Stimulated activated CD8-positive, alpha-beta memory T cell treated with anti-CD3 and anti-CD28 coated beads, Interleukin-4, amount 100 ng/mL, for 4 hours (primary cell): ENCODE results near the gene MESD.
A peak's percentile ranks its signal among the peaks of the same experiment; 100 is the strongest.
"Not testable (repeated sequence)": the region's sequence is repeated elsewhere in the genome, so short reads cannot be mapped to it uniquely, and the experiment has no call there.

Experiments
- DNase-seq, 2 donors: peaks; one replicate each; pipeline ENCODE4 v3.0.0-alpha.2; 2020; ENCODE audit warnings: low read depth in 2 of 2, low spot score in 1 of 2

MESD gene

DNA sequence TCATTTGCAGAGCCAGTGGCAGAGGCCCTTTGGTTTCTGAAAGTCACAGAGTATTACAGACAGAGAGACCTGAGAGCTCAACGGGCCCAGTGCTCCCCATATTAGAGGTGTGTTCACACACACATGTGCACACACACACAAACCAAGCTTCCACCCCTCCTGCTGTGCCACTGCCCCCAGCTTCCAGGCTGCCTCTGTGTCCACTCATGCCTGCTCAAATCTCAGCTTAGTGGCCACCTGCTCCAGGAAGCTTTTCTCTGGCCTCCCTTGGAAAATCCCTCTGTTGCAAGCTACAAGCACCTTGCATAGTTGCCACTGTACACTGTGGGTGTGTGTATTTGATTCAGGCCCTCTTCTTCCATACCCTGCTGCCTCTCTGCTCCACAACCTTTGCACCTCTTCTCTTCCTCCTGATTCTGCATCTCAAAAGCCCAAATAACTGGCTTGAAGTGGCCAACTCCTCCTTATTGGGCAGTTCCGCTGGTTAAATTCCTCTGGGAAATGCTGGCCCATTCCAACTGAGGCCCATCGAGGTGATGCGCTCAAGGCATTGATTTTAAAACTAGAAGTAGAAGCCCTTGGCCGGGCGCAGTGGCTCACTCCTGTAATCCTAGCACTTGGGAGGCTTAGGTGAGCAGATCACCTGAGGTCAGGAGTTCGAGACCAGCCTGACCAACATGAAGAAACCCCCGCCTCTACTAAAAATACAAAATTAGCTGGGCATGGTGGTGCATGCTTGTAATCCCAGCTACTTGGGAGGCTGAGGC, 23.0 kb downstream of the MESD start:
- no peak for DNase-seq

DNA sequence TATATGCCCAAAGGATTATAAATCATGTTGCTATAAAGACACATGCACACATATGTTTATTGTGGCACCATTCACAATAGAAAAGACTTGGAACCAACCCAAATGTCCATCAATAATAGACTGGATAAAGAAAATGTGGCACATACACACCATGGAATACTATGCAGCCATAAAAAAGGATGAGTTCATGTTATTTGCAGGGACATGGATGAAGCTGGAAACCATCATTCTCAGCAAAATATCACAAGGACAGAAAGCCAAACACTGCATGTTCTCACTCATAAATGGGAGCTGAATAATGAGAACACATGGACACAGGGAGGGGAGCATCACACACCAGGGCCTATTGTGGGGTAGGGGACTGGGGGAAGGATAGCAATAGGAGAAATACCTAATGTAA, 24.2 kb downstream of the MESD start:
- DNase-seq, result not testable (repeated sequence)

DNA sequence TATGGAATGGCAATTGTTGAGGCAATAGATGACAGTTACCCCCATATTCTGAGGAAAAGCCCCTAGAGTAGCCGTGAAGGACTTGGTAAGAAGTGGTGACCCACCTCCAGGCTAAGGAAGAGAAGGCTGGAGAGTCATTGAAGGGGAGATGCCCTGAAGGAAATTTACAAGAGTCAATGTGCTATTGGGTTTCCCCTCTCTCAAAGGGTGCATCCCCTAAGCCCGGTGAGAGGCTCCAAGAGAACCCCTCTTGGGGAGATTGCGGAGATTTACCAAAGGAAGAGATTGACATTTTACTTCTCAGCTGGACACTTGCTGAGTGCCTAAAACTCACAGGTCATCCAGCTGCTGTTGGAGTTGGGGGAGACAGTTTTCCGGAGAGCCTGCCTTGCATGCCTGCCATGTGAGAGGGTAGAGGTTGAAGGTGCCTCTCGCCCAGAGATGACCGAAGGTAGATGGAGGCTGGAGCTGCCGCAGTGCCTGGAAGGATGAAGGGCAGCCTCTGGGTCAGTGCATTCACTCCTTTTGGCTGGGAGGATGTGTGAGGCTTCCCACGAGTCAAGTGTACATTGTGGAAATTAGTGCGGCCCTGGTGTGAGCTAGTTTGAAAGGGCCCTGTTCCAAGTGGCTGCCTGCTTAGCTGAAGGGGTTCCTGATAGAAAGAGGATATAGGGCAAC, 30.7 kb downstream of the MESD start:
- DNase-seq, result no peak

DNA sequence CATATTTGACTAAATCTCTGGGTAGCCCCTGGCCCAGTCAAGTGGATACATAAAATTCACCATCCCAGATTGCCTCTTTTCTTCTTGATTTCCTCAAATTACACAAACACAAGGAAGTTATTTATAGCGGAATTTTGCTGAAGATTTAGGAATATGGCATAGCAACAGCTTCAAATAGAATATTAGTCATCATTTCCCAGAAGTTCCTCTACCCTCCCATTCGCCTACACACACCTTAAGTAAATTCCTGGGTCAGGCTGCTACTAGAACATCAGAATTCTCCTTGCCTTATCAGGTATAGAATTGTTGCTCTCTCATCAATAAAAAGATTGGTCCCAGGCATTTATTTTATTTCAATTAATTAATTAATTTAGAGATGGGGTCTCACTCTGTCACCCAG, 31.6 kb downstream of the MESD start:
- no peak for DNase-seq

DNA sequence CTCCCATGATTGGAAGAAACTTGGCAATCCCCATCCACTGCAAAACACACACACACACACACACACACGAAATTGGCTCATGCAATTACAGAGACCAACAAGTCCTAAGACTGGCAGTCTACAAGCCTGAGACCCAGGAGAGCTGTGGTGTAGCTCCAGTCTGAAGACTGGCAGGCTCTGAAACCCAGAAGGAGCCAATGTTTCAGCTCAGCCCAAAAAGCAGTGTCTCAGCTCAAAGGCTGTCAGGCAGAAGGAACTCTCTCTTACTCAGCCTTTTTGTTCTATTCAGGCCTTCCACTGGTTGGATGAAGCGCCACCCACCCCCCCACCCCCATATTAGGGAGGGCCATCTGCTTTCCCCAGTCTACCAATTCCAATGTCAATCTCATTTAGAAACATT, 32.1 kb downstream of the MESD start:
- no peak for DNase-seq

DNA sequence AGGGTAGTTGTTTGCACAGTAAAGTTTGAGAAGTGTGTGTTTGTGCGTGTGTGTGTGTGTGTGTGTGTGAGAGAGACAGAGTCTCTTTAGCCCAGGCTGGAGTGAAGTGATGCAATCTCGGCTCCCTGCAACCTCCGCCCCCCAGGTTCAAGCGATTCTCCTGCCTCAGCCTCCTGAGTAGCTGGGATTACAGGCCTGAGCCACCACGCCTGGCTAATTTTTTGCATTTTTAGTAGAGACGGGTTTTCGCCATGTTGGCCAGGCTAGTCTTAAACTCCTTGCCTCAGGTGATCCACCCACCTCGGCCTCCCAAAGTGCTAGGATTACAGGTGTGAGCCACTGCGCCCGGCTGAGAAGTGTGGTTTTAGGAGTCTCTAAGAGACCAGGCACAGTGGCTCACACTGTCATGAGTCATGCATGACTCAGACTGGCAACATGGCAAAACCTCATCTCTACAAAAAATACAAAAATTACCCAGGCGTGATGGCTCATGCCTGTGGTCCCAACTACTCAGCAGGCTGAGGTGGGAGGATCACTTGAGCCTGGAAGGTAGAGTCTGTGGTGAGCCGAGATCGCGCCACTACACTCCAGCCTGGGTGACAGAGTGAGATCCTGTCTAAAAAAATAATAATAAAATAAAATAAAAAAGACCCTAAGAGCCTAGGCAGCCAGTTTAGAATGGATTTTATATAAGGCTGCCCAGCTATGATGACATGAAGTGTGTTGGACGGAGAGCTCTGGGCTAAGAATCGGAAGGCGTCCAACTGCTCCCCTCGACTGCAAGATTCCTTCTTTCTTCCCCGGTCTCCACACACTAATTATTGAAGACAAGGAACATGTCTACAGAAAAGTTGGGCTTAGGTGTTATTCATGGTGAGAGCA, 33.8 kb downstream of the MESD start:
- DNase-seq, result peak; percentile 14 to 34

DNA sequence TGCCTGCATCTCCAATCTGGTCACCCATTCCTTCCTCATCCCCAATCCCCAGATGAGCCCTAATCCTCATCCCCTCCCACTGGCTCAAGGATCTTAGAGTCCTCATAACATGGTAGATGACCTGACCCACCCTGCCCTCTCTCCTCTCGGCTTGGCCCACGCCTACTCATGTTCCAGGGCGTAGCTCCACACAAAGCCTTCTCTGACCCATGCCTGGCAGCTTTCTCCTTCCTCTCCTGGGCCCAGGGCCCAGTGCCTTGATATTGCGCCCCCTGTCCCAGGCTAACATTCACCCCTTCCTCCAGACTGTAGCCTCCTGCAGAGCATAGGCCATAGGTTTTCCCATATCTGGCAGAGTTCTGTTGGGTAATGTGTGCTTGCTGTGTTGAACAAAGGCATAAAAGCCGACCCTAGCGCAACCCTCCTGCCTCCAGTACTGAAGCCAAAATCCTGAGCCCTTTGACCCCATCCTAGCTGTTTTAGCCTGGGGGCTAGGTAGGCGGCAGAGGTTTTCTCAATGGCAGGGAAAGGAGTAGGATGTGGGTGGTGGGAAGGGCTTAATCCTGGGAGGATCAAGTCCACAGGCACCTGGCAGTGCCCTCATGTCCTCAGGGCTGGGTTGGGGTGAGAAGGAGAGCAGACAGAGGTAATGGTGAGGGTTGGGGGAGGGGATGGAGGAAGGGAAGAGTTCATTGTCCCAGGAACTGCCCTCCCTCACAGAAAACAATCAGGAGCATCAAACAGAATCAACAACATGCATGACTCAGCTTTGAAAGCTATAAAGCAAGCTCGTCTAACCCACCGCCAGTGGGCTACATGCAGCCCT, 35.5 kb downstream of the MESD start:
- DNase-seq, result no peak

DNA sequence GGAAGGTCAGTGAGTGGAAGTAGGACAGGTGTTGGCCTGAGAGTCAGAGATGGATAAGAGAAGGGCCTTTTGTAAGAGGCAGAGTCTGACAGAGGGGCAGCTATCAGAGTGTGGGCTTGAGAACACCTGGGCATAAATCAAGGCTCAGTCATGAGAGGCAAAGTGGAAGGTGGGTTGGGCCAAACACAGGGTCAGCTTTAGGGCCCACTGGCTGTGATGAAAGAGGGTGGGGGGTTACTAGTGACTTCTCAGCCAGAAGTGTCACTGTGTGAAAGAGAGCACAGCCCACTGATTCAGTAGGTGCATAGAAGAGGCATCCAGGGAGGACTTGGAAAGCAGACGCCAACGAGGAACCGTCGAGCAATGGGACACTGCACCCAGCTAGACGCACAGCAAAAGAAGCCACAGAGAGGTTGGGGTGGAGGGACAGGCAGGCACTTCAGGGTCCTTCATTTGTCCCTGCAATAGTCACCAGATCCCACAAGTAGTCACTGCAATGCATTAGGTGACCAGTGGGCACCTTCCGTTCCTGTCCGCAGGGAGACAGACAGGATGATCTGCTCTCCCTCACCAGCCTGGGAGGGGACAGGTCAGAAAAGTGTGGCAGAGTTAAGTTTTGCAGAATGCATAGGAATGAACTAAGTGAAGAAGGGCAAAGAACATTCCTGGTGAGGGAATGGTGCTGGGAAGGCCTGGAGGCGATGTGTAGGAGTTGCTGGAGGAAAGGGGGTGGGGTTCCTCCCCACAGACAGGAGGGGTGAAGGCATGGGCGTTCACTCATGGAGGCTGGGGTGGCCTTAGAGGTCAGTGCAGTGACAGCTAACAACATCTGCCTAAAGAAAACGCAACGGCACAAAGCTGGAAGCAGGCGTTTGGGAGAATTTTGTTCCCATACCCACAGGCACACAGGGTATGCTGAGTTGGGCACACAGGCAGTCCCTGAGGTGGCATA, 36.3 kb downstream of the MESD start:
- no peak for DNase-seq

DNA sequence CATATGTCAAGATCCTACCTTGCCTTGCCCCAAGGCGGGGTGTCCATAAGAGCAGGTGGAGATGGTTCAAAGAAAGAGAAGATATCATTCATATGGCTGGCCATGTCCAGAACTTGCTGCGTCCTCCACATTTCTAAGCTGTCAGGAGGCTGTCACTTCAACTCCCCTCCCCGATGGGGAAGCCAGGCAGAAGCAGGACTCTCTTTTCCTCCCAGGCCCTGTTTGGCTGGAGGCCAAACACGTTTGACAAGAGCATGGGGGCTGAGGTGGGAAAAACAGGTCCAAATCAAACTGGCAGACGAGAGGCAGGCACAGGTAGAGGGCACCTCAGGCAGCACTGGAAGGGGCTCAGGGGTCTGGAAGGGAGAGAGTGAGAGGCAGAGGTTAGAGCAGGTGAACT, 37.7 kb downstream of the MESD start:
- no peak for DNase-seq

DNA sequence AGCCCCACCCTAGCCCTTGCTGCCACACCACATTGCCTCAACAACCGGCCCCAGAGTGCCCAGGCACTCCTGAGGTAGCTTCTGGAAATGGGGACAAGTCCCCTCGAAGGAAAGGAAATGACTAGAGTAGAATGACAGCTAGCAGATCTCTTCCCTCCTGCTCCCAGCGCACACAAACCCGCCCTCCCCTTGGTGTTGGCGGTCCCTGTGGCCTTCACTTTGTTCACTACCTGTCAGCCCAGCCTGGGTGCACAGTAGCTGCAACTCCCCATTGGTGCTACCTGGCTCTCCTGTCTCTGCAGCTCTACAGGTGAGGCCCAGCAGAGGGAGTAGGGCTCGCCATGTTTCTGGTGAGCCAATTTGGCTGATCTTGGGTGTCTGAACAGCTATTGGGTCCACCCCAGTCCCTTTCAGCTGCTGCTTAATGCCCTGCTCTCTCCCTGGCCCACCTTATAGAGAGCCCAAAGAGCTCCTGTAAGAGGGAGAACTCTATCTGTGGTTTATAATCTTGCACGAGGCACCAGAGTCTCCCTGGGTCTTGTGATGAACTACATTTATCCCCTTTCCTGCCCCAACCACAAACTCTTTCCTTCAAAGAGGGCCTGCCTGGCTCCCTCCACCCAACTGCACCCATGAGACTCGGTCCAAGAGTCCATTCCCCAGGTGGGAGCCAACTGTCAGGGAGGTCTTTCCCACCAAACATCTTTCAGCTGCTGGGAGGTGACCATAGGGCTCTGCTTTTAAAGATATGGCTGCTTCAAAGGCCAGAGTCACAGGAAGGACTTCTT, 39.1 kb downstream of the MESD start:
- no peak for DNase-seq

DNA sequence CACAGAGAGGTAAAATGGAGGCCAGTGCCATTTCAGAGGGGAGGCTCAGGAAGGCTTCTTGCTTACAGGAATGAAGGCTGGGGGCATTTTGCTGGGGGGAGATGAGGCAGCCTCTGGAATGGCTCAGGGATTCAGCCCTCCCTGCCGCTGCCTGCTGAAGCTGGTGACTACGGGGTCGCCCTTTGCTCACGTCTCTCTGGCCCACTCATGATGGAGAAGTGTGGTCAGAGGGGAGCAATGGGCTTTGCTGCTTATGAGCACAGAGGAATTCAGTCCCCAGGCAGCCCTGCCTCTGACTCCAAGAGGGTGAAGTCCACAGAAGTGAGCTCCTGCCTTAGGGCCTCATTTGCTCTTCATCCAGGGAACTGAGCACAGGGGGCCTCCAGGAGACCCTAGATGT, 39.9 kb downstream of the MESD start:
- DNase-seq, result no peak

DNA sequence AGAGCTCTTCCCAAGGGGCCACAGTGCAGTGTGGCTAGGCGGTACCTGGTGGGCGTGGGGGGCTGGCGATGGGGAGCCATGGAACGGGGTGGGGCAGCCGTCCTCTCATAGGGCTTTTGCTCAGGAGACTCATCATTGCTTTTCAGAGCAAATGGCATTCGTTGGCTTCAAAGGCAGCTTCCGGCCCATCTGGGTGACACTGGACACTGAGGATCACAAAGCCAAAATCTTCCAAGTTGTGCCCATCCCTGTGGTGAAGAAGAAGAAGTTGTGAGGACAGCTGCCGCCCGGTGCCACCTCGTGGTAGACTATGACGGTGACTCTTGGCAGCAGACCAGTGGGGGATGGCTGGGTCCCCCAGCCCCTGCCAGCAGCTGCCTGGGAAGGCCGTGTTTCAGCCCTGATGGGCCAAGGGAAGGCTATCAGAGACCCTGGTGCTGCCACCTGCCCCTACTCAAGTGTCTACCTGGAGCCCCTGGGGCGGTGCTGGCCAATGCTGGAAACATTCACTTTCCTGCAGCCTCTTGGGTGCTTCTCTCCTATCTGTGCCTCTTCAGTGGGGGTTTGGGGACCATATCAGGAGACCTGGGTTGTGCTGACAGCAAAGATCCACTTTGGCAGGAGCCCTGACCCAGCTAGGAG, 40.8 kb downstream of the MESD start:
- DNase-seq, result no peak

DNA sequence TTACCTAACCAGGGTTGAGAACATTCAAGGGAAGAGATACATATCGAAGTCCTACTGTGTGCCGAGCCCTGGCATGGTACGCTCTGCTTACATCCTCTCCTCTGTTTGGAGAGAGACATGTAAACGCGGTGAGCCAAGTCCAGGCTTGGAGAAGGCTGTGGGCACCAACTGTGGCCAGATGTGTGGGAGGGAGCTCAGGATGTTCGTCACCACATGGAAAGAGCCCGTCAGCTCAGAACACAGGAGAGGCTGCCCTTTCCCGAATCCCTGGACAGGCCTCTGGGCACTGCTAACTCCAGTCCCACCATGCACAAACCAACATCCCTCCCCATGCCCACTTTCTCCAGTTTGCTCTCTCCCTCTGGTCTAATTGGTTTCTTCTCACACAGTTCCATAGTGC, 43.0 kb downstream of the MESD start:
- no peak for DNase-seq

DNA sequence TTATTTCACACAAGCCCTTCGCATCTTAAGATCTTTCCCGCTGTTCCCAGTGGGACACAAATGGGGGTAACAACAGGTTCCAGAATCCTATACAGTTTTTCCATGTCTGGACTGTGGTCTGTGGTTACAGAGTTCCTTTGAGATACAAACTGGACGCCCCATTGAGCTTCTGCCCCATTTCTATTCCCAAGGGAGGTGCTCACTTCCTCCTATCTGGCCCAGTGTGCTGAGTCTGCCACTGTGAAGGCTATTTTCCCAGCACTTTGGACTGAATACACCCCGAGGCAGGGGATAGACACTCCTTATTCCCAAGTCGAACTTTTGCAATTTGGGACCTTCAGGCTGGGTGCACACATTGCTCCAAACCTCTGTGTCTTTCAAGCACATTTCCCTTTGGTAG, 44.0 kb downstream of the MESD start:
- DNase-seq, result no peak

DNA sequence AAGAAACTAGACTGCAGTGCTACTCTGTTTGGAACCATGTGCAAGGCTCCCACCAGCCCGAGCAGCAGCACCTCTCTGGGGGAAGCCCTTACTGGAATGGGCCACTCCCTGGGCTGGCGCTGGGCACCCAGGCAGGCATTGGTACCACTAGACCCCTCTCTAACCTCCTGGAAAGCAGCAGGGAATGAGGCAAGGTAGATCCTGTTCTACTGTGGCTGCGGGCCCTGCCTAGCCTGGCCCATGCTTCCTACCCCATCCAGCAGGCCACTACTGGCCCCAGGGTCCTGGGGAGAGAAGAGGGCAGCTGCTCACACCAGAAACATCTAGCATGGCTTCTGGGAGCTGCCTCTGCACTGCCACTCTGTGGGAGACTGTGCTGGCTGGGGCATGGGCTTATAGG, 44.8 kb downstream of the MESD start:
- DNase-seq, result no peak

DNA sequence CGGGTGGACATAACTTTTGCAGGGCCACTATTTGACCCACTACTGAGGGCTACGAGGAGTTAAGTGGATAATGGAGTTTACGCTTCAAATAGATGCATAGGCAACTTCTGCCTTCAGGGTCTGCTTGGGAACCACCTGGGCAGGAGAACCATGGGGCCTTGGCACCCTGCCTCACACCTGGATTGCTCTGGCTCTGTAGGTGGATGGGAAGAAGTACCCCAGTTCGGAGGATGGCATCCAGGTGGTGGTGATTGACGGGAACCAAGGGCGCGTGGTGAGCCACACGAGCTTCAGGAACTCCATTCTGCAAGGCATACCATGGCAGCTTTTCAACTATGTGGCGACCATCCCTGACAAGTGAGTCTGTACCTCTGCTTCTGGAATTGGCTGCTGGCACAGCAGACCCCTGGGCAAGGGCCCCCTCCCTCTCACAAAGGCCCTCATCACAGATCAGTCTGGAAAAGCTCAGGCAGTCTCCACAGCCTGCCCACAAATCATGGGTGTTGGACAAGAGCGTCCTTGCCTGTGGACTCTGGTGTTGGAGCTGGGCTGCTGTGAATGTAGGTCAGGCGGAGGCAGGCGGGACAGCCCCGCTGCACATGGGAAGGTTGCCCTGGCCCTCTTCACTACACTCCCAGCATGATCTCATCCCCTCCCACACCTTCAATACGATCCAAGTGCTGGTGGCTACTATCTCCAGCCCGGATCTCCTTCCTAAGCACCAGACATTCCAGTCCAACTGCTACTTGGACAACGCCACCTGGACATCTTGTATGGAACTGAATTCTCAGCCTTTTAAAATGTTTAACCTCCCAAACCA, 46.7 kb downstream of the MESD start:
- DNase-seq, result no peak

DNA sequence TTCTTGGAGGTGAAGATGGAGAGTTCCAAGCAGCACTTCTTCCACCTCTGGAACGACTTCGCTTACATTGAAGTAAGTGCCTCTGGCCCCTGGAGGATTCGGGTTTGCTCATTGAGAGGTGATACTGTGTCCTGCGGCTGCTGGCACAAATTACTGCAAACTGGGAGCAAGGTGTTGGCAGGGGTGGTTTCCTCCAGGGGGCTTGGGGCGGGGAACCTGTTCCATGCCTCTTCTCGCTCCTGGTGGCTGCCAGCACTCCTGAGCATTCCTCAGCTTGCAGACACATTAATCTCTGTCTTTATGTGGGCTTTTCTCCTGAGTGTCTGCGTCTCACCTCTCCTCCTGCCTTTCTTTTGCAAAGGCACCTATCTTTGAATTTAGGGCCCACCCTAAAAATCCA, 47.4 kb downstream of the MESD start:
- no peak for DNase-seq

DNA sequence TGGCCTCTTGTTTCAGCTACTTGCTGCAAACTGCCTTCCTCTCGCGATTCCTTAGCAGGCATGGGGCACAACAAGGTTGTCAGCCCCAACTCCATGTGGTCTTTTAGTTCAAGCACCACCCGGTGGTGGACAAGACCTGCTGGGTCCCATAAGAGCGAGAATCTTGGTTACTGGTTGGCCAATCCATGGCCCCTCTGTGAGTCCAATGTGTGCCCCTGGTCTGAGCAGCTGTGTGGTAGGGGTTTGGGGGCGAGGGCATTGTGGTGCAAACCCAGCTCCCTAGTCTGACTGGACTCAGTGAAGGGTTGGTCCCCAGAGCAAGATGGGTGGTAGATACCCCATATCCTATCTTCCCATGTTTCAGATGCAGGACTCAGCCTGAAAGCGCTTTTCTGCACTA, 48.8 kb downstream of the MESD start:
- no peak for DNase-seq
